Breast epithelium (tissue), 4 donors: Measurements from ENCODE around the gene GRIFIN. TPM values are rescaled to one million over a fixed set of nuclear protein-coding genes. Genes with fewer than 3 reads are reported as not detected.
A peak's percentile ranks its signal among the peaks of the same experiment; 100 is the strongest.

Experiments
- DNase-seq, 2 donors: peaks; one replicate each; pipeline ENCODE4 v3.0.0-alpha.2; 2019; ENCODE audit warnings: low spot score in 2 of 2
- H3K27ac ChIP-seq, 2 donors: fragments of 200-600 bp; sonication (generic) in 1 of 2; one replicate each; pipeline ENCODE4 v1.5.1; 2016 to 2019; ENCODE audit warnings: mild to moderate bottlenecking in 1 of 2
- H3K27me3 ChIP-seq, 2 donors: fragments of 200-600 bp; sonication (generic) in 1 of 2; one replicate each; pipeline versions ENCODE4 v1.5.1 to v1.6.0; 2017 to 2019; ENCODE audit warnings: control low read depth in 1 of 2, mild to moderate bottlenecking in 1 of 2
- H3K36me3 ChIP-seq: fragments of 200-600 bp; one replicate; pipeline ENCODE4 v1.5.1; 2019
- H3K4me1 ChIP-seq, 2 donors: fragments of 200-600 bp; sonication (generic); one replicate each; pipeline ENCODE4 v1.5.1; 2016 to 2019; ENCODE audit warnings: control low read depth in 1 of 2
- H3K4me3 ChIP-seq, 3 donors: fragments of 200-600 bp; sonication (generic); 1 replicate in 2 of 3; 2 replicates in 1 of 3; pipeline ENCODE4 v1.5.1; 2016 to 2019; ENCODE audit warnings: mild to moderate bottlenecking in 3 of 3, moderate library complexity in 2 of 3
- H3K9me3 ChIP-seq, 2 donors: fragments of 200-600 bp; sonication (generic) in 1 of 2; one replicate each; pipeline ENCODE4 v1.5.1; 2016 to 2019; ENCODE audit warnings: control low read depth in 1 of 2
- POLR2A ChIP-seq: fragments of 450-650 bp; IDR thresholded peaks from one replicate; pipeline ENCODE4 v1.6.1; 2016; ENCODE audit warnings: antibody characterized with exemption, mild to moderate bottlenecking, moderate library complexity
- POLR2AphosphoS5 ChIP-seq, 3 donors: sonication (generic); formaldehyde crosslinking; IDR thresholded peaks; one replicate each; pipeline ENCODE4 v1.6.1; 2017; ENCODE audit warnings: antibody characterized with exemption in 3 of 3
- intact Hi-C: fragments of 100-400 bp; cut with DNase I; formaldehyde crosslinking; loops from one replicate; pipeline ENCODE4 v1.15.1; 2023; ENCODE audit warnings: low total_unique reads
- total RNA-seq, 3 donors: library from RNA; depleted of rRNA; stranded (reverse); fragments of >200 nt; gene quantifications; one replicate each; pipeline ENCODE4 v1.1.0, GENCODE V29; 2016
- TF ChIP-seq, protein P1 (sequence below), 3 donors: fragments of 450-650 bp; IDR thresholded peaks; one replicate each; pipeline ENCODE4 v1.5.1; 2016 to 2017; ENCODE audit warnings: antibody characterized with exemption in 3 of 3, mild to moderate bottlenecking in 3 of 3, moderate library complexity in 3 of 3

Gene GRIFIN
- total RNA-seq, 3 donors from 2014 or later = not detected

- Histone ChIP-seq H3K36me3 (peaks cover 10% of the 10 kb centered on the region), H3K27ac (no peak overlapping the region), H3K4me3 (no peak overlapping the region), H3K27me3 (no peaks in the 10 kb centered on the region), H3K4me1 (no peaks in the 10 kb centered on the region), H3K9me3 (peaks cover 0 to 10% of the 10 kb centered on the region in 2 donors)
- no peak for TF ChIP-seq POLR2A
- TF ChIP-seq, protein P1, sequence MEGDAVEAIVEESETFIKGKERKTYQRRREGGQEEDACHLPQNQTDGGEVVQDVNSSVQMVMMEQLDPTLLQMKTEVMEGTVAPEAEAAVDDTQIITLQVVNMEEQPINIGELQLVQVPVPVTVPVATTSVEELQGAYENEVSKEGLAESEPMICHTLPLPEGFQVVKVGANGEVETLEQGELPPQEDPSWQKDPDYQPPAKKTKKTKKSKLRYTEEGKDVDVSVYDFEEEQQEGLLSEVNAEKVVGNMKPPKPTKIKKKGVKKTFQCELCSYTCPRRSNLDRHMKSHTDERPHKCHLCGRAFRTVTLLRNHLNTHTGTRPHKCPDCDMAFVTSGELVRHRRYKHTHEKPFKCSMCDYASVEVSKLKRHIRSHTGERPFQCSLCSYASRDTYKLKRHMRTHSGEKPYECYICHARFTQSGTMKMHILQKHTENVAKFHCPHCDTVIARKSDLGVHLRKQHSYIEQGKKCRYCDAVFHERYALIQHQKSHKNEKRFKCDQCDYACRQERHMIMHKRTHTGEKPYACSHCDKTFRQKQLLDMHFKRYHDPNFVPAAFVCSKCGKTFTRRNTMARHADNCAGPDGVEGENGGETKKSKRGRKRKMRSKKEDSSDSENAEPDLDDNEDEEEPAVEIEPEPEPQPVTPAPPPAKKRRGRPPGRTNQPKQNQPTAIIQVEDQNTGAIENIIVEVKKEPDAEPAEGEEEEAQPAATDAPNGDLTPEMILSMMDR (IDR thresholded peaks at IDR 0.05) = no peak
- TF ChIP-seq POLR2AphosphoS5 (IDR thresholded peaks at IDR 0.05) = no peak
- no peak for DNase-seq
- intact Hi-C loops = no loop called here
Observed at GRCh38 chr7:2435146-2435545, 41.1 kb downstream of the GRIFIN start.

- no peak for DNase-seq
- intact Hi-C loops = no loop called here
- peaks cover 0 to 10% of the 10 kb centered on the region in 2 donors for H3K9me3 ChIP-seq
- H3K4me3 ChIP-seq = no peak overlapping the region
- no peak overlapping the region for H3K27ac ChIP-seq
- peaks cover 10% of the 10 kb centered on the region for H3K36me3 ChIP-seq
- no peaks in the 10 kb centered on the region for H3K27me3 ChIP-seq
- no peak for TF ChIP-seq POLR2AphosphoS5 (IDR thresholded peaks at IDR 0.05)
- no peak for TF ChIP-seq POLR2A
- TF ChIP-seq, protein P1 (IDR thresholded peaks at IDR 0.05) = no peak
- H3K4me1 ChIP-seq = no peaks in the 10 kb centered on the region
Observed at GRCh38 chr7:2433713-2434550, 42.3 kb downstream of the GRIFIN start.

DNA sequence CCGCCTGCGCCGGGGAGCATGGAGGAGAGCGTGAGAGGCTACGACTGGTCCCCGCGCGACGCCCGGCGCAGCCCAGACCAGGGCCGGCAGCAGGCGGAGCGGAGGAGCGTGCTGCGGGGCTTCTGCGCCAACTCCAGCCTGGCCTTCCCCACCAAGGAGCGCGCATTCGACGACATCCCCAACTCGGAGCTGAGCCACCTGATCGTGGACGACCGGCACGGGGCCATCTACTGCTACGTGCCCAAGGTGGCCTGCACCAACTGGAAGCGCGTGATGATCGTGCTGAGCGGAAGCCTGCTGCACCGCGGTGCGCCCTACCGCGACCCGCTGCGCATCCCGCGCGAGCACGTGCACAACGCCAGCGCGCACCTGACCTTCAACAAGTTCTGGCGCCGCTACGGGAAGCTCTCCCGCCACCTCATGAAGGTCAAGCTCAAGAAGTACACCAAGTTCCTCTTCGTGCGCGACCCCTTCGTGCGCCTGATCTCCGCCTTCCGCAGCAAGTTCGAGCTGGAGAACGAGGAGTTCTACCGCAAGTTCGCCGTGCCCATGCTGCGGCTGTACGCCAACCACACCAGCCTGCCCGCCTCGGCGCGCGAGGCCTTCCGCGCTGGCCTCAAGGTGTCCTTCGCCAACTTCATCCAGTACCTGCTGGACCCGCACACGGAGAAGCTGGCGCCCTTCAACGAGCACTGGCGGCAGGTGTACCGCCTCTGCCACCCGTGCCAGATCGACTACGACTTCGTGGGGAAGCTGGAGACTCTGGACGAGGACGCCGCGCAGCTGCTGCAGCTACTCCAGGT, 43.1 kb downstream of the GRIFIN start:
- no peaks in the 10 kb centered on the region for H3K4me1 ChIP-seq
- intact Hi-C loops = no loop called here
- no peak for DNase-seq
- H3K4me3 ChIP-seq = no peak overlapping the region
- H3K36me3 ChIP-seq = peaks cover 10% of the 10 kb centered on the region
- TF ChIP-seq, protein P1 (IDR thresholded peaks at IDR 0.05) = no peak
- TF ChIP-seq POLR2AphosphoS5 (IDR thresholded peaks at IDR 0.05) (no peak), POLR2A (no peak)
- peaks cover 0 to 10% of the 10 kb centered on the region in 2 donors for H3K9me3 ChIP-seq
- no peaks in the 10 kb centered on the region for H3K27me3 ChIP-seq
- no peak overlapping the region for H3K27ac ChIP-seq

DNA sequence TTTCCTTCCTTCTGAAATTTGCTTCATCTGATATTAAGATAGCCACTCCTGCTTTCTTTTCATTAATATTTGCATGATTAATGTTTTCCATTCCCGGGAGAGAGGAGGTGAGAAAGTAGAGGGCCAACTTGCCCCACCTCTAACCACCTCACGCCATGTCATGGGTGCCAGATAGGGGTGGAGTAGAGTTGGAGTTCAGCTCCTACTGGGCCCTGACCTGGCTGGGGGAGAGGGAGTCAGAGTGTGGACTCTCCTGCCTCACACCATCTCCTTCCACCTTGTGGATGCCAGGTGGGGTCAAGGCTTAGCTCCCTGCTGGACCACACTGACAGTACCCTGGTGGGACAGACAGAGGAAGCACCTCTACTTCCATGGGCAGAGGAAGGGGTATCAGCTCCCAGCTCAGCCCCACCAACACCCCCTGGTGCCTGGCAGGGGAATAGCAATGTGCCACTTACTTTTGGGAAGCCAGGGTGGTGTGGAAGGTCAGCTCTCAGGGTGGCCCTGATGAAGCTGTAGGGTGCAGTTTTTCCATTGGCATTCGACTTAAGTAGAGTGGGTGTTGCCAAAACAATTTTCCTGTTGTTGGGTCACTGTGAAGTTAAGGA, 44.8 kb downstream of the GRIFIN start:
- DNase-seq = no peak
- H3K36me3 ChIP-seq = peaks cover 10% of the 10 kb centered on the region
- peaks cover 0 to 10% of the 10 kb centered on the region in 2 donors for H3K9me3 ChIP-seq
- no peak overlapping the region for H3K4me3 ChIP-seq
- no peaks in the 10 kb centered on the region for H3K4me1 ChIP-seq
- no peak overlapping the region for H3K27ac ChIP-seq
- TF ChIP-seq POLR2AphosphoS5 (IDR thresholded peaks at IDR 0.05) (no peak), POLR2A (no peak)
- TF ChIP-seq, protein P1 (IDR thresholded peaks at IDR 0.05) = peak in 1 of 3 donors; percentile 12
- H3K27me3 ChIP-seq = no peaks in the 10 kb centered on the region
- intact Hi-C loops = no loop called here
